Stimulated activated CD4-positive, alpha-beta T cell treated with anti-CD3 and anti-CD28 coated beads, Interleukin-1b, Interleukin-23, amount 100 ng/mL, for 24 hours (primary cell): ENCODE measurements around the gene WDR4.
"Not testable (repeated sequence)": the region's sequence is repeated elsewhere in the genome, so short reads cannot be mapped to it uniquely, and the experiment has no call there.

Source experiments
- DNase-seq, 4 experiments: peaks; one replicate each; pipeline ENCODE4 v3.0.0-alpha.2; 2020; ENCODE audit warnings: low read depth in 4 of 4, low spot score in 1 of 4

The WDR4 gene

GRCh38 chr21:42878678-42878992 is 704 bp downstream of the WDR4 start:
- DNase-seq: peak in 1 of 4 experiments; percentile 7

GRCh38 chr21:42875811-42876210 is 3.5 kb downstream of the WDR4 start:
- DNase-seq: not testable (repeated sequence)

- DNase-seq: no peak
These were observed 6.2 kb downstream of the WDR4 start for GRCh38 chr21:42873096-42873495.

- no peak for DNase-seq
These were observed 11.1 kb downstream of the WDR4 start for GRCh38 chr21:42868196-42868595.

- no peak for DNase-seq
These were observed 13.6 kb downstream of the WDR4 start for GRCh38 chr21:42865776-42866160.

- DNase-seq: no peak
These were observed 14.2 kb downstream of the WDR4 start for GRCh38 chr21:42864815-42865775.

GRCh38 chr21:42864286-42864685 is 15.1 kb downstream of the WDR4 start:
- no peak for DNase-seq

GRCh38 chr21:42863504-42863870 is 15.9 kb downstream of the WDR4 start:
- DNase-seq: no peak

GRCh38 chr21:42862774-42863503 is 16.4 kb downstream of the WDR4 start:
- no peak for DNase-seq

GRCh38 chr21:42861848-42862400 is 17.4 kb downstream of the WDR4 start:
- no peak for DNase-seq

GRCh38 chr21:42861311-42861847 is 18.0 kb downstream of the WDR4 start:
- no peak for DNase-seq

- DNase-seq: no peak
These were observed 19.0 kb downstream of the WDR4 start for GRCh38 chr21:42860345-42860744.

GRCh38 chr21:42859891-42860230 is 19.5 kb downstream of the WDR4 start:
- no peak for DNase-seq

- DNase-seq: no peak
These were observed 20.1 kb downstream of the WDR4 start for GRCh38 chr21:42858957-42859890.

GRCh38 chr21:42858185-42858847 is 21.0 kb downstream of the WDR4 start:
- no peak for DNase-seq

GRCh38 chr21:42857216-42857615 is 22.1 kb downstream of the WDR4 start:
- no peak for DNase-seq

- no peak for DNase-seq
These were observed 23.4 kb downstream of the WDR4 start for GRCh38 chr21:42855937-42856335.

GRCh38 chr21:42855171-42855936 is 24.0 kb downstream of the WDR4 start:
- no peak for DNase-seq

GRCh38 chr21:42854246-42855010 is 24.9 kb downstream of the WDR4 start:
- DNase-seq: no peak
